Central memory CD8-positive, alpha-beta T cell (primary cell): ENCODE data around the gene CDC23.
"Not testable (repeated sequence)": the region's sequence is repeated elsewhere in the genome, so short reads cannot be mapped to it uniquely, and the experiment has no call there.

Source experiments
- ATAC-seq: fragments of 150-1000 bp; cut with Tn5 transposase; replicated peaks from 2 replicates; pipeline ENCODE4 v1.10.0; 2022; ENCODE audit warnings: mild to moderate bottlenecking, moderate FRiP score, moderate number of reproducible peaks; ENCODE audit not compliant: poor library complexity, severe bottlenecking; ENCODE audit errors: extremely low read depth
- DNase-seq, 2 donors: peaks; one replicate each; pipeline ENCODE4 v3.0.0; 2021; ENCODE audit warnings: low spot score in 2 of 2
- H3K27ac Mint-ChIP-seq: one replicate; pipeline ENCODE4 v1.8.0; 2022; ENCODE audit warnings: low read depth, mild to moderate bottlenecking, moderate library complexity, mixed read lengths
- H3K27me3 Mint-ChIP-seq: one replicate; pipeline ENCODE4 v1.8.0; 2022; ENCODE audit warnings: mixed read lengths
- H3K36me3 Mint-ChIP-seq: one replicate; pipeline ENCODE4 v1.8.0; 2022; ENCODE audit warnings: mild to moderate bottlenecking, moderate library complexity, mixed read lengths; ENCODE audit not compliant: insufficient read depth
- H3K4me1 Mint-ChIP-seq: one replicate; pipeline ENCODE4 v1.8.0; 2022; ENCODE audit warnings: mixed read lengths
- H3K4me3 Mint-ChIP-seq: one replicate; pipeline ENCODE4 v1.8.0; 2022; ENCODE audit warnings: mild to moderate bottlenecking, moderate library complexity, mixed read lengths
- H3K9me3 Mint-ChIP-seq: one replicate; pipeline ENCODE4 v1.8.0; 2022; ENCODE audit warnings: mixed read lengths

Gene CDC23

GRCh38 chr5:138213161-138214029 is at the start of gene CDC23:
Gene CDC23, minus strand, starts transcription at chr5:138213323. Its CDS starts 11 bp downstream, at chr5:138213312.
- Mint-ChIP-seq H3K27ac (peak within 1 kb of the TSS; percentile 98), H3K4me1 (peaks cover 16% of the 10 kb centered on the region), H3K9me3 (no peaks in the 10 kb centered on the region), H3K36me3 (peaks cover 16% of the 10 kb centered on the region), H3K4me3 (peak within 1 kb of the TSS; percentile 99), H3K27me3 (peaks cover 1% of the 10 kb centered on the region)
- DNase-seq (peak; percentile 78 to 89), ATAC-seq (peak; percentile 98)

- Mint-ChIP-seq H3K27me3 (peaks cover 14% of the 10 kb centered on the region), H3K36me3 (no peaks in the 10 kb centered on the region), H3K27ac (no peak overlapping the region), H3K9me3 (no peaks in the 10 kb centered on the region), H3K4me1 (no peaks in the 10 kb centered on the region), H3K4me3 (no peak overlapping the region)
- ATAC-seq (no peak), DNase-seq (no peak)
Observed at GRCh38 chr5:138258704-138259292, 45.7 kb upstream of the CDC23 start.

- no peak for DNase-seq
- H3K4me3 Mint-ChIP-seq = no peak overlapping the region
- H3K27me3 Mint-ChIP-seq = peaks cover 13% of the 10 kb centered on the region
- no peak overlapping the region for H3K27ac Mint-ChIP-seq
- H3K9me3 Mint-ChIP-seq = no peaks in the 10 kb centered on the region
- ATAC-seq = no peak
- no peaks in the 10 kb centered on the region for H3K4me1 Mint-ChIP-seq
- no peaks in the 10 kb centered on the region for H3K36me3 Mint-ChIP-seq
Observed at GRCh38 chr5:138257583-138257982, 44.5 kb upstream of the CDC23 start.

GRCh38 chr5:138252944-138253343 is 39.8 kb upstream of the CDC23 start:
- Mint-ChIP-seq H3K36me3 (no peaks in the 10 kb centered on the region), H3K4me3 (no peak overlapping the region), H3K4me1 (no peaks in the 10 kb centered on the region), H3K9me3 (no peaks in the 10 kb centered on the region), H3K27ac (no peak overlapping the region), H3K27me3 (no peaks in the 10 kb centered on the region)
- ATAC-seq = no peak
- DNase-seq = no peak

- DNase-seq = not testable (repeated sequence)
Observed at GRCh38 chr5:138247800-138248199, 34.7 kb upstream of the CDC23 start.

GRCh38 chr5:138246822-138247221 is 33.7 kb upstream of the CDC23 start:
- Mint-ChIP-seq H3K4me1 (no peaks in the 10 kb centered on the region), H3K27me3 (peaks cover 30% of the 10 kb centered on the region), H3K9me3 (no peaks in the 10 kb centered on the region), H3K36me3 (no peaks in the 10 kb centered on the region), H3K4me3 (no peak overlapping the region), H3K27ac (no peak overlapping the region)
- no peak for ATAC-seq
- no peak for DNase-seq

More at GRCh38 chr5:138247800-138248199, 34.7 kb upstream of the CDC23 start:
- not testable (repeated sequence) for H3K4me3 Mint-ChIP-seq, H3K27ac Mint-ChIP-seq, ATAC-seq, H3K4me1 Mint-ChIP-seq, H3K36me3 Mint-ChIP-seq, H3K9me3 Mint-ChIP-seq
- peaks cover 21% of the 10 kb centered on the region for H3K27me3 Mint-ChIP-seq

GRCh38 chr5:138246334-138246733 is 33.2 kb upstream of the CDC23 start:
- ATAC-seq = no peak
- Mint-ChIP-seq H3K36me3 (no peaks in the 10 kb centered on the region), H3K9me3 (no peaks in the 10 kb centered on the region), H3K27ac (no peak overlapping the region), H3K4me3 (no peak overlapping the region), H3K4me1 (peaks cover 2% of the 10 kb centered on the region), H3K27me3 (peaks cover 34% of the 10 kb centered on the region)
- DNase-seq = no peak

- Mint-ChIP-seq H3K4me1 (peaks cover 9% of the 10 kb centered on the region), H3K27me3 (peaks cover 41% of the 10 kb centered on the region), H3K36me3 (no peaks in the 10 kb centered on the region), H3K27ac (no peak overlapping the region), H3K9me3 (no peaks in the 10 kb centered on the region), H3K4me3 (no peak overlapping the region)
- DNase-seq = no peak
- no peak for ATAC-seq
Observed at GRCh38 chr5:138245717-138246116, 32.6 kb upstream of the CDC23 start.

- Mint-ChIP-seq H3K4me3 (no peak overlapping the region), H3K9me3 (no peaks in the 10 kb centered on the region), H3K27me3 (peaks cover 57% of the 10 kb centered on the region), H3K27ac (no peak overlapping the region), H3K4me1 (peaks cover 12% of the 10 kb centered on the region), H3K36me3 (no peaks in the 10 kb centered on the region)
- ATAC-seq (no peak), DNase-seq (no peak)
Observed at GRCh38 chr5:138243794-138244193, 30.7 kb upstream of the CDC23 start.

GRCh38 chr5:138241688-138242571 is 28.8 kb upstream of the CDC23 start:
- Mint-ChIP-seq H3K4me3 (peak overlapping the region; percentile 34), H3K27ac (no peak overlapping the region), H3K27me3 (peaks cover 58% of the 10 kb centered on the region), H3K36me3 (no peaks in the 10 kb centered on the region), H3K4me1 (peaks cover 12% of the 10 kb centered on the region), H3K9me3 (no peaks in the 10 kb centered on the region)
- DNase-seq = no peak
- ATAC-seq = no peak

GRCh38 chr5:138240650-138241385 is 27.7 kb upstream of the CDC23 start:
- H3K36me3 Mint-ChIP-seq = no peaks in the 10 kb centered on the region
- peaks cover 58% of the 10 kb centered on the region for H3K27me3 Mint-ChIP-seq
- H3K9me3 Mint-ChIP-seq = no peaks in the 10 kb centered on the region
- H3K4me3 Mint-ChIP-seq = no peak overlapping the region
- DNase-seq (no peak), ATAC-seq (no peak)
- H3K27ac Mint-ChIP-seq = no peak overlapping the region
- H3K4me1 Mint-ChIP-seq = peaks cover 12% of the 10 kb centered on the region

- no peaks in the 10 kb centered on the region for H3K36me3 Mint-ChIP-seq
- ATAC-seq (no peak), DNase-seq (no peak)
- H3K27me3 Mint-ChIP-seq = peaks cover 63% of the 10 kb centered on the region
- peaks cover 12% of the 10 kb centered on the region for H3K4me1 Mint-ChIP-seq
- no peak overlapping the region for H3K4me3 Mint-ChIP-seq
- no peak overlapping the region for H3K27ac Mint-ChIP-seq
- H3K9me3 Mint-ChIP-seq = no peaks in the 10 kb centered on the region
Observed at GRCh38 chr5:138238034-138238433, 24.9 kb upstream of the CDC23 start.
